ENCODE measurements around the gene CHST8.

CHST8 gene

GRCh38 chr19:33755099-33756035 is 133.6 kb downstream of the CHST8 start:
- H3K9ac ChIP-seq (ENCODE audit: insufficient read length), result no peak overlapping the region
- no peak overlapping the region for H3K4me3 ChIP-seq
- TF ChIP-seq FOXP2 (optimal IDR thresholded peaks at IDR 0.05; ENCODE audit: control extremely low read depth, extremely low read length, insufficient read depth) (no peak), POLR2AphosphoS5 (IDR thresholded peaks at IDR 0.05; ENCODE audit: borderline replicate concordance, low read depth, low read length) (no peak), EZH2 (IDR thresholded peaks at IDR 0.05) (no peak)
- H3K27ac ChIP-seq, result no peak overlapping the region
- no peaks in the 10 kb centered on the region for H3K9me3 ChIP-seq (ENCODE audit: low read depth, low read length)
- DNase-seq (ENCODE audit: low read depth, low spot score), result no peak
- H3K36me3 ChIP-seq (ENCODE audit: insufficient read depth, low read length), result no peaks in the 10 kb centered on the region

GRCh38 chr19:33756177-33756576 is 134.4 kb downstream of the CHST8 start:
- H3K36me3 ChIP-seq (ENCODE audit: insufficient read depth, low read length), result no peaks in the 10 kb centered on the region
- TF ChIP-seq EZH2 (IDR thresholded peaks at IDR 0.05) (no peak), FOXP2 (optimal IDR thresholded peaks at IDR 0.05; ENCODE audit: control extremely low read depth, extremely low read length, insufficient read depth) (no peak), POLR2AphosphoS5 (IDR thresholded peaks at IDR 0.05; ENCODE audit: borderline replicate concordance, low read depth, low read length) (no peak)
- no peaks in the 10 kb centered on the region for H3K9me3 ChIP-seq (ENCODE audit: low read depth, low read length)
- H3K4me3 ChIP-seq, result no peak overlapping the region
- H3K9ac ChIP-seq (ENCODE audit: insufficient read length), result no peak overlapping the region
- DNase-seq (ENCODE audit: low read depth, low spot score), result no peak
- H3K27ac ChIP-seq, result no peak overlapping the region

DNA sequence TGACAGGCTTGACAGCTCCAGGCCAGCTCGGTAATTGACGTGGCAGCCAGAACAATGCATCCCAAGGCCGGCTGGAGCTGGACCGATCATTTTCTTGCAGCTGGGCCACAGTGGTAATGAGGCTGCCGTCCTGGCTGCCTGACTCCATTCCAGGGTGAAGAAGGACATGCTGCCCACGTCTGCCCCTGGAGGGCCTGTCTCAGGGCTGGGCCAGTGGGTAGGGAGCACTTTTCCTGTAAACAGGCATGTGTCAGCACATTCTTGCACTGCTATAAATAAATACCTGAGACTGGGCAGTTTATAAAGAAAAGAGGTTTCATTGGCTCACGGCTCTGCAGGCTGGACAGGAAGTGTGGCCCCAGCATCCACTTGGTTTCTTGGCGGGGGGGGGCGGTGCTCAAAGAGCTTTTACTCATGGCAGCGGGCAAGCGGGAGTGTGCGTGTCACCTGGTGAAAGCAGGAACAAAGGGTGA is 136.8 kb downstream of the CHST8 start:
- DNase-seq (ENCODE audit: low read depth, low spot score), result no peak
- Histone ChIP-seq H3K9me3 (ENCODE audit: low read depth, low read length) (no peaks in the 10 kb centered on the region), H3K4me3 (no peak overlapping the region), H3K9ac (ENCODE audit: insufficient read length) (no peak overlapping the region), H3K36me3 (ENCODE audit: insufficient read depth, low read length) (no peaks in the 10 kb centered on the region), H3K27ac (no peak overlapping the region)
- TF ChIP-seq EZH2 (IDR thresholded peaks at IDR 0.05) (no peak), POLR2AphosphoS5 (IDR thresholded peaks at IDR 0.05; ENCODE audit: borderline replicate concordance, low read depth, low read length) (no peak), FOXP2 (optimal IDR thresholded peaks at IDR 0.05; ENCODE audit: control extremely low read depth, extremely low read length, insufficient read depth) (no peak)

DNA sequence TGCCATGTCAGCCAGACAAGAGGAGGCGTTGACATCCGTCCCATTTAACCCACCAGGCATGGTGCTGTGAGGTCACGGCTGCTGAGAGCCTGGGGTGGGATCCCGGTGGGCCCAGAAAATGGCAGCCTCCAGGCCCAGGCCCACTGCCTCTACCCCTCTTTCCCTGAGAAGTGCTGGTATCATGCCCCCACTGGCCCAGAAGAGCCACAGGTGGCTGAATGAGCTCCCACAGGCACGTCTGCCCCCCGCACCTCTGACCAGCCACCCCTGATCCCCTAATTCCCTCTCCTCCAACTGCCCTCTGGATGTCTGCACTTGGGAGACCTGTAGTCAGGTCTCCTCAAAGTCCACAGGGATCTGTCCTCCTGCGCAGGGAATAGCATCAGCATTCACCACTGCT is 137.6 kb downstream of the CHST8 start:
- TF ChIP-seq EZH2 (IDR thresholded peaks at IDR 0.05) (no peak), POLR2AphosphoS5 (IDR thresholded peaks at IDR 0.05; ENCODE audit: borderline replicate concordance, low read depth, low read length) (no peak), FOXP2 (optimal IDR thresholded peaks at IDR 0.05; ENCODE audit: control extremely low read depth, extremely low read length, insufficient read depth) (no peak)
- no peak for DNase-seq (ENCODE audit: low read depth, low spot score)
- no peaks in the 10 kb centered on the region for H3K36me3 ChIP-seq (ENCODE audit: insufficient read depth, low read length)
- H3K27ac ChIP-seq, result no peak overlapping the region
- H3K4me3 ChIP-seq, result no peak overlapping the region
- H3K9ac ChIP-seq (ENCODE audit: insufficient read length), result no peak overlapping the region
- H3K9me3 ChIP-seq (ENCODE audit: low read depth, low read length), result no peaks in the 10 kb centered on the region

GRCh38 chr19:33763633-33764371 is 142.0 kb downstream of the CHST8 start:
- TF ChIP-seq EZH2 (IDR thresholded peaks at IDR 0.05) (no peak), POLR2AphosphoS5 (IDR thresholded peaks at IDR 0.05; ENCODE audit: borderline replicate concordance, low read depth, low read length) (no peak), FOXP2 (optimal IDR thresholded peaks at IDR 0.05; ENCODE audit: control extremely low read depth, extremely low read length, insufficient read depth) (no peak)
- Histone ChIP-seq H3K9me3 (ENCODE audit: low read depth, low read length) (no peaks in the 10 kb centered on the region), H3K4me3 (no peak overlapping the region), H3K27ac (no peak overlapping the region), H3K9ac (ENCODE audit: insufficient read length) (no peak overlapping the region), H3K36me3 (ENCODE audit: insufficient read depth, low read length) (no peaks in the 10 kb centered on the region)
- DNase-seq (ENCODE audit: low read depth, low spot score), result no peak

DNA sequence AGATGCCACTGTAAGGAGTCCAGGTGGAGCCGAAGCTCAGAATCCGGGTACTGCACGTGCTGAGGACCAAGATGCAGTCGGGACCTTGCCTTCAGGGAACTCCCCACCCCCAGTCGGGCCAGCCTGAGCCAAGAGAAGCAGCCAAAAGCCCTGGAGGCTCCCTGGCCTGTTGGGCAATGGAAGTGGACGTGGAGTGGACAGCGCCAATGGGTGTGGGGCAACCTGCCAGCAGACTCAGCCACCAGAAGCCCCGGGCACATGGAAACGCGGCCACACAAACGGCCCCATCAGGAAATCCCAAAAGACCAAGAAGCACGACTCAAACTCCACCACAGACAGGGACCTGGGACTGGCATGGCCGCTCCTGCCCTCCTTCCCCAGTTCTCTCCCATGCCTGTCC is 144.9 kb downstream of the CHST8 start:
- H3K9me3 ChIP-seq (ENCODE audit: low read depth, low read length), result no peaks in the 10 kb centered on the region
- H3K4me3 ChIP-seq, result no peak overlapping the region
- no peaks in the 10 kb centered on the region for H3K36me3 ChIP-seq (ENCODE audit: insufficient read depth, low read length)
- H3K9ac ChIP-seq (ENCODE audit: insufficient read length), result no peak overlapping the region
- H3K27ac ChIP-seq, result no peak overlapping the region
- DNase-seq (ENCODE audit: low read depth, low spot score), result no peak
- TF ChIP-seq FOXP2 (optimal IDR thresholded peaks at IDR 0.05; ENCODE audit: control extremely low read depth, extremely low read length, insufficient read depth) (no peak), EZH2 (IDR thresholded peaks at IDR 0.05) (no peak), POLR2AphosphoS5 (IDR thresholded peaks at IDR 0.05; ENCODE audit: borderline replicate concordance, low read depth, low read length) (no peak)

DNA sequence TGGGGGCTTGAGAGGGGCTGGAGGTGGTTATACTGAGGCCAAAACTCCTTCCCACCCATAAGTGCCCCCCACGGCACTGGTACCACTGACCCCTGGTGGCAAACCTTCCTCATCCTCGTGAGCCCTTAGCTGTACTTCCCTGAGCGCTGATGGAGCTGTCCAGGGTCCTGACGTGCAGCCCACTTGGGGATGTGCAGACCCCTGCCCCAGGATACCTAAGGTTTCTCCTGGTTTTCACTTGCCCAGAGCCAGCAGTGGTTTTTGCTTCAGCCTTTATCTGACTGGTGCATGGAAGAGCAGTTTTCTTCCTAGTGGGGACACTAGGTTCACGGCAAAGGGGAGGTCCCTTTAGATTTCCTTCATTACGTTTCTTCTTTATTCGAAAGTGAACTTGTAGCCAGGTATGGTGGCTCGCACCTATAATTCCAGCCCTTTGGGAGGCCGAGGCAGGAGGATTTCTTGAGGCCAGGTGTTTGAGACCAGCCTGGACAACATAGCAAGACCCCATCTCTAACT is 146.2 kb downstream of the CHST8 start:
- Histone ChIP-seq H3K9me3 (ENCODE audit: low read depth, low read length) (no peaks in the 10 kb centered on the region), H3K9ac (ENCODE audit: insufficient read length) (no peak overlapping the region), H3K36me3 (ENCODE audit: insufficient read depth, low read length) (no peaks in the 10 kb centered on the region), H3K4me3 (no peak overlapping the region), H3K27ac (no peak overlapping the region)
- no peak for TF ChIP-seq POLR2AphosphoS5 (IDR thresholded peaks at IDR 0.05; ENCODE audit: borderline replicate concordance, low read depth, low read length)
- no peak for TF ChIP-seq FOXP2 (optimal IDR thresholded peaks at IDR 0.05; ENCODE audit: control extremely low read depth, extremely low read length, insufficient read depth)
- TF ChIP-seq EZH2 (IDR thresholded peaks at IDR 0.05), result no peak
- peak; percentile 8 for DNase-seq (ENCODE audit: low read depth, low spot score)

DNA sequence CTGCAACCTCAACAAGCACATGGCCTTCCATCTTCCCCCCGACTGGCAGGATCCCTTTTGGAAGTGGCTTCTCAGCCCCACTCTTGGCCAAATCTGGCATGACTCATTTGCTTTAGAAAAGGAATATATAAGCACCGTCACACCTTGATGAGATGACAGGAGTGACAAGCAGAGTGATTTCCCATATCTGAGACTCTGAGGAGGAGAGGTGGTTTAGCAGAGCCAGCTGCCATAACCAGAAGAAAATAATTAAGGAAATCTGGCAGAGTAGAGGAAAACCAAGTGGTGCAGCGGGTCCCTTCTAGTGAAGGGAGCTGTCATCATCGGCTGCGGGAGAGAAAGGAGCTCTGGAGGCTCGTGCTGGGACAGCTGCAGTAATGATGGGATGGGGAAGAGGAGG is 147.5 kb downstream of the CHST8 start:
- no peak overlapping the region for H3K27ac ChIP-seq
- H3K9ac ChIP-seq (ENCODE audit: insufficient read length), result no peak overlapping the region
- no peak for TF ChIP-seq FOXP2 (optimal IDR thresholded peaks at IDR 0.05; ENCODE audit: control extremely low read depth, extremely low read length, insufficient read depth)
- no peak for DNase-seq (ENCODE audit: low read depth, low spot score)
- no peak overlapping the region for H3K4me3 ChIP-seq
- no peaks in the 10 kb centered on the region for H3K9me3 ChIP-seq (ENCODE audit: low read depth, low read length)
- no peaks in the 10 kb centered on the region for H3K36me3 ChIP-seq (ENCODE audit: insufficient read depth, low read length)
